Smooth muscle cell (in vitro differentiated cells): ENCODE data around the gene TMEM129. TPM values are rescaled to one million over a fixed set of nuclear protein-coding genes. Genes with fewer than 3 reads are reported as not detected.

ENCODE experiments used
- DNase-seq: peaks from one replicate; lab custom pipeline; 2025; ENCODE audit not compliant: unreplicated experiment; lab: John Stamatoyannopoulos, UW
- H2AFZ ChIP-seq: fragments of 200-600 bp; sonication (generic); 2 replicates; pipeline ENCODE4 v1.6.0; 2016; ENCODE audit warnings: antibody characterized with exemption, low read depth, mild to moderate bottlenecking
- H3F3A ChIP-seq: fragments of 200-600 bp; sonication (generic); 2 replicates; pipeline ENCODE4 v1.6.0; 2017; ENCODE audit warnings: antibody characterized with exemption, low read depth
- H3K27ac ChIP-seq: fragments of 200-600 bp; sonication (generic); 2 replicates; pipeline ENCODE4 v1.5.1; 2016; ENCODE audit warnings: low read depth, mild to moderate bottlenecking
- H3K27me3 ChIP-seq: fragments of 200-600 bp; sonication (generic); 2 replicates; pipeline ENCODE4 v1.6.1; 2016; ENCODE audit warnings: low read depth, mild to moderate bottlenecking
- H3K36me3 ChIP-seq: fragments of 200-600 bp; sonication (generic); 2 replicates; pipeline ENCODE4 v1.5.1; 2016; ENCODE audit warnings: low read depth
- H3K4me1 ChIP-seq: fragments of 200-600 bp; sonication (generic); 2 replicates; pipeline ENCODE4 v1.5.1; 2016; ENCODE audit warnings: low read depth
- H3K4me2 ChIP-seq: fragments of 200-600 bp; sonication (generic); 2 replicates; pipeline ENCODE4 v1.6.0; 2016; ENCODE audit warnings: mild to moderate bottlenecking
- H3K4me3 ChIP-seq: fragments of 200-600 bp; sonication (generic); 2 replicates; pipeline ENCODE4 v1.5.1; 2016; ENCODE audit warnings: mild to moderate bottlenecking
- H3K79me2 ChIP-seq: fragments of 200-600 bp; sonication (generic); 2 replicates; pipeline ENCODE4 v1.6.0; 2016; ENCODE audit warnings: low read depth, mild to moderate bottlenecking
- H3K9ac ChIP-seq: fragments of 200-600 bp; sonication (generic); 2 replicates; pipeline ENCODE4 v1.6.0; 2016; ENCODE audit warnings: low read depth
- H3K9me3 ChIP-seq: fragments of 200-600 bp; sonication (generic); replicated peaks from 2 replicates; pipeline ENCODE4 v1.5.1; 2016; ENCODE audit warnings: low read depth
- H4K20me1 ChIP-seq: fragments of 200-600 bp; sonication (generic); 2 replicates; pipeline ENCODE4 v1.6.0; 2016; ENCODE audit warnings: low read depth
- WGBS: methylation state at CpG from one replicate; pipeline ENCODE4 v1.1.7; 2016; ENCODE audit warnings: low lambda C conversion rate; 5-methylcytosine and 5-hydroxymethylcytosine counted together
- polyA plus RNA-seq: library from polyadenylated mRNA; unstranded; fragments of >200 nt; fragmentation: Nextera tagmentation; extraction: Ambion mirVana; gene quantifications from 2 replicates; pipeline ENCODE4 v1.2.1, GENCODE V29; 2016
- total RNA-seq: library from RNA; depleted of rRNA; stranded (reverse); fragments of >200 nt; gene quantifications from 2 replicates; pipeline ENCODE4 v1.2.3, GENCODE V29; 2014
- TF ChIP-seq, protein P1 (sequence below): fragments of 200-600 bp; sonication (generic); IDR thresholded peaks from 2 replicates; pipeline ENCODE4 v1.5.1; 2017; ENCODE audit warnings: borderline replicate concordance, mild to moderate bottlenecking, antibody characterized with exemption; ENCODE audit not compliant: insufficient read depth, poor library complexity, severe bottlenecking

Gene TMEM129
- total and polyA plus RNA-seq, 2 experiments from 2014 or later: 30.4 to 50.5 TPM

GRCh38 chr4:1717129-1718094 lies 3.7 kb downstream of the TMEM129 start:
- peaks cover 8% of the 10 kb centered on the region for H3K4me1 ChIP-seq
- H3K9me3 ChIP-seq: no peaks in the 10 kb centered on the region
- no peak overlapping the region for H2AFZ ChIP-seq
- no peak overlapping the region for H3K9ac ChIP-seq
- H3K27ac ChIP-seq: no peak overlapping the region
- no peaks in the 10 kb centered on the region for H3K27me3 ChIP-seq
- H3K36me3 ChIP-seq: no peaks in the 10 kb centered on the region
- no peak overlapping the region for H3K4me3 ChIP-seq
- no peak for DNase-seq
- peaks cover 7% of the 10 kb centered on the region for H4K20me1 ChIP-seq
- H3K4me2 ChIP-seq: no peak overlapping the region
- WGBS: 98% methylated on average over 29 of the region's 32 CpGs
- peaks cover 33% of the 10 kb centered on the region for H3K79me2 ChIP-seq
- H3F3A ChIP-seq: no peaks in the 10 kb centered on the region
- TF ChIP-seq, protein P1, sequence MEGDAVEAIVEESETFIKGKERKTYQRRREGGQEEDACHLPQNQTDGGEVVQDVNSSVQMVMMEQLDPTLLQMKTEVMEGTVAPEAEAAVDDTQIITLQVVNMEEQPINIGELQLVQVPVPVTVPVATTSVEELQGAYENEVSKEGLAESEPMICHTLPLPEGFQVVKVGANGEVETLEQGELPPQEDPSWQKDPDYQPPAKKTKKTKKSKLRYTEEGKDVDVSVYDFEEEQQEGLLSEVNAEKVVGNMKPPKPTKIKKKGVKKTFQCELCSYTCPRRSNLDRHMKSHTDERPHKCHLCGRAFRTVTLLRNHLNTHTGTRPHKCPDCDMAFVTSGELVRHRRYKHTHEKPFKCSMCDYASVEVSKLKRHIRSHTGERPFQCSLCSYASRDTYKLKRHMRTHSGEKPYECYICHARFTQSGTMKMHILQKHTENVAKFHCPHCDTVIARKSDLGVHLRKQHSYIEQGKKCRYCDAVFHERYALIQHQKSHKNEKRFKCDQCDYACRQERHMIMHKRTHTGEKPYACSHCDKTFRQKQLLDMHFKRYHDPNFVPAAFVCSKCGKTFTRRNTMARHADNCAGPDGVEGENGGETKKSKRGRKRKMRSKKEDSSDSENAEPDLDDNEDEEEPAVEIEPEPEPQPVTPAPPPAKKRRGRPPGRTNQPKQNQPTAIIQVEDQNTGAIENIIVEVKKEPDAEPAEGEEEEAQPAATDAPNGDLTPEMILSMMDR: no peak

GRCh38 chr4:1716065-1716945 lies 4.8 kb downstream of the TMEM129 start:
- H3K79me2 ChIP-seq: peaks cover 23% of the 10 kb centered on the region

DNA sequence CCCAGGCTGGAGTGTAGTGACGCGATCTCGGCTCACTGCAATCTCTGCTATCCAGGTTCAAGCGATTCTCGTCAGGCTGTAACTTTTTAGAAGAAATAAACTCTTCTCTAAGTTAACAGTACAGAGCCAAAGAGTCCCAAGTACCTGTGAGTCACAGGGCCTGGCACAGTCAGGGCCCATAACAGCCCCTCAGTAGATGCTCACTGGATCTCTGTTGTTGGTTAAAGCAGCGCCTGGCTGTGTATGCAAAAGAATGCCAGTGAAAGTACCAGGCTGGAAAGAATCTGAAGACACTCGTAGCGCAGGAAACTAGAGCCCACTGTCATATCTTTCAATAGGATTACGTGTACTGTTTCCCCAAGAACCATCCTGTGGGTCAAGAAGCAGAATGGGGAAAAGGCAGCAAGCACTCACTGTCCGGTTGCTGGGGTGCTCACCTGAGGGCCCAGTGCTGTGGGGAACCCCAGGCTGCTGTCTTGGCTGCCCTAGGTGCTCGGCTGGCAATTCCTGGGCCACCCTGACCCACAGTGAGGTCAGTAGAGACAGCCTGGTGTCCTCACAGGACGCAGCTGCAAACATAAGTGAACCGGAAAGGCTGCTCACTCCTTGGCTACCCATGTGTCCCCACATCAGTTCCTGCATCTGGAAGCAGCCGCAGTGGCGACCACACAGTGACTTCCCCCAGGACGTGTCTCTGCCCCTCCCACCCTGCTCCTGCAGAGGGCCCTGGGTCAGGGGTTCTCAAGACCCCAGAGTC lies 5.9 kb downstream of the TMEM129 start:
- no peak for DNase-seq
- Histone ChIP-seq H3F3A (no peaks in the 10 kb centered on the region), H2AFZ (no peak overlapping the region), H3K4me3 (no peak overlapping the region), H3K27ac (no peak overlapping the region), H3K9ac (no peak overlapping the region), H3K27me3 (no peaks in the 10 kb centered on the region), H3K9me3 (no peaks in the 10 kb centered on the region), H3K79me2 (peaks cover 30% of the 10 kb centered on the region), H3K36me3 (no peaks in the 10 kb centered on the region), H3K4me2 (no peak overlapping the region), H3K4me1 (peaks cover 16% of the 10 kb centered on the region), H4K20me1 (peaks cover 22% of the 10 kb centered on the region)
- 92% methylated on average over 16 of the region's 16 CpGs for WGBS
- TF ChIP-seq, protein P1: no peak

More at GRCh38 chr4:1716065-1716945, 4.8 kb downstream of the TMEM129 start:
- H3K4me2 ChIP-seq: no peak overlapping the region
- no peak overlapping the region for H3K27ac ChIP-seq
- 94% methylated on average over 15 of the region's 15 CpGs for WGBS
- TF ChIP-seq, protein P1: no peak
- H2AFZ ChIP-seq: no peak overlapping the region
- H3K9me3 ChIP-seq: no peaks in the 10 kb centered on the region
- peaks cover 8% of the 10 kb centered on the region for H3K4me1 ChIP-seq
- H3K4me3 ChIP-seq: no peak overlapping the region
- H3K9ac ChIP-seq: no peak overlapping the region
- DNase-seq: no peak
- H3K36me3 ChIP-seq: no peaks in the 10 kb centered on the region
- no peaks in the 10 kb centered on the region for H3K27me3 ChIP-seq
- H4K20me1 ChIP-seq: peaks cover 11% of the 10 kb centered on the region
- no peaks in the 10 kb centered on the region for H3F3A ChIP-seq
